Thyroid gland (tissue), 4 donors: ENCODE results near the gene DYNLT2B. TPM values are rescaled to one million over a fixed set of nuclear protein-coding genes. Genes with fewer than 3 reads are reported as not detected.
A peak's percentile ranks its signal among the peaks of the same experiment; 100 is the strongest.

ENCODE experiments used
- DNase-seq, 2 donors: peaks; one replicate each; pipeline ENCODE4 v3.0.0-alpha.2; 2019
- H3K27ac ChIP-seq, 3 donors: fragments of 200-600 bp; sonication (generic); 1 replicate in 2 of 3; 2 replicates in 1 of 3; pipeline ENCODE4 v1.5.1; 2016 to 2019; ENCODE audit warnings: mild to moderate bottlenecking in 1 of 3, moderate library complexity in 1 of 3
- H3K27me3 ChIP-seq: fragments of 200-600 bp; sonication (generic); one replicate; pipeline ENCODE4 v1.5.1; 2019
- H3K36me3 ChIP-seq, 2 donors: fragments of 200-600 bp; sonication (generic); one replicate each; pipeline ENCODE4 v1.5.1; 2016 to 2019
- H3K4me1 ChIP-seq, 2 donors: fragments of 200-600 bp; sonication (generic); one replicate each; pipeline ENCODE4 v1.5.1; 2017 to 2019
- H3K4me3 ChIP-seq, 3 donors: fragments of 200-600 bp; sonication (generic); replicated peaks in 1 of 3; 1 replicate in 2 of 3; 2 replicates in 1 of 3; pipeline ENCODE4 v1.5.1; 2016; ENCODE audit warnings: mild to moderate bottlenecking in 1 of 3
- H3K9me3 ChIP-seq: fragments of 200-600 bp; sonication (generic); one replicate; pipeline ENCODE4 v1.5.1; 2017
- CTCF ChIP-seq, 6 experiments: fragments of 200-600 bp in 3 of 6; fragments of 450-650 bp in 3 of 6; sonication (generic) in 3 of 6; IDR thresholded peaks; one replicate each; pipeline ENCODE4 v1.5.1; 2016 to 2019; ENCODE audit warnings: antibody characterized with exemption in 6 of 6, mild to moderate bottlenecking in 2 of 6, inconsistent platforms in 1 of 6, moderate library complexity in 1 of 6
- POLR2A ChIP-seq, 2 donors: fragments of 450-650 bp; IDR thresholded peaks; one replicate each; pipeline ENCODE4 v1.6.1; 2017; ENCODE audit warnings: antibody characterized with exemption in 2 of 2, mild to moderate bottlenecking in 2 of 2, moderate library complexity in 1 of 2
- WGBS, 2 donors: methylation state at CpG; one replicate each; pipeline ENCODE4 v1.1.5; 2017; 5-methylcytosine and 5-hydroxymethylcytosine counted together
- intact Hi-C: fragments of 100-400 bp; cut with DNase I; formaldehyde crosslinking; loops from one replicate; pipeline ENCODE4 v1.15.1; 2023
- total RNA-seq, 4 donors: library from RNA; depleted of rRNA; stranded (reverse); fragments of >200 nt; gene quantifications; one replicate each; pipeline ENCODE4 v1.2.3, GENCODE V29; 2016

Gene DYNLT2B
- total RNA-seq, 4 donors from 2014 or later: 4.6 to 16.8 (median 13.2) TPM

GRCh38 chr3:196332168-196332567 lies 14.1 kb upstream of the DYNLT2B start:
- DNase-seq: peak; percentile 11 to 17
- Histone ChIP-seq H3K4me1 (no peaks in the 10 kb centered on the region), H3K9me3 (no peaks in the 10 kb centered on the region), H3K4me3 (no peak overlapping the region), H3K36me3 (no peaks in the 10 kb centered on the region), H3K27ac (no peak overlapping the region), H3K27me3 (no peaks in the 10 kb centered on the region)
- TF ChIP-seq POLR2A (IDR thresholded peaks at IDR 0.05) (no peak), CTCF (IDR thresholded peaks at IDR 0.05) (no peak)
- intact Hi-C loops: no loop called here
- 66 to 69% methylated on average over 8 of the region's 8 CpGs for WGBS, 2 donors

GRCh38 chr3:196327405-196327804 lies 9.4 kb upstream of the DYNLT2B start:
- intact Hi-C loops: no loop called here
- H3K27me3 ChIP-seq: no peaks in the 10 kb centered on the region
- H3K9me3 ChIP-seq: no peaks in the 10 kb centered on the region
- H3K36me3 ChIP-seq: no peaks in the 10 kb centered on the region
- no peak overlapping the region for H3K27ac ChIP-seq
- 28 to 32% methylated on average over 6 of the region's 6 CpGs for WGBS, 2 donors
- no peak overlapping the region for H3K4me3 ChIP-seq
- DNase-seq: no peak
- TF ChIP-seq POLR2A (IDR thresholded peaks at IDR 0.05) (no peak), CTCF (IDR thresholded peaks at IDR 0.05) (no peak)
- H3K4me1 ChIP-seq: no peaks in the 10 kb centered on the region

GRCh38 chr3:196326936-196327335 lies 8.9 kb upstream of the DYNLT2B start:
- intact Hi-C loops: no loop called here
- 55 to 57% methylated on average over 9 of the region's 9 CpGs for WGBS, 2 donors
- no peaks in the 10 kb centered on the region for H3K4me1 ChIP-seq
- no peak overlapping the region for H3K27ac ChIP-seq
- DNase-seq: no peak
- TF ChIP-seq POLR2A (IDR thresholded peaks at IDR 0.05): no peak
- no peak for TF ChIP-seq CTCF (IDR thresholded peaks at IDR 0.05)
- H3K36me3 ChIP-seq: no peaks in the 10 kb centered on the region
- H3K9me3 ChIP-seq: no peaks in the 10 kb centered on the region
- no peak overlapping the region for H3K4me3 ChIP-seq
- H3K27me3 ChIP-seq: no peaks in the 10 kb centered on the region

- Histone ChIP-seq H3K9me3 (no peaks in the 10 kb centered on the region), H3K36me3 (no peaks in the 10 kb centered on the region), H3K27ac (no peak overlapping the region), H3K4me3 (no peak overlapping the region), H3K4me1 (no peaks in the 10 kb centered on the region), H3K27me3 (no peaks in the 10 kb centered on the region)
- TF ChIP-seq CTCF (IDR thresholded peaks at IDR 0.05): no peak
- no peak for TF ChIP-seq POLR2A (IDR thresholded peaks at IDR 0.05)
- intact Hi-C loops: no loop called here
- WGBS, 2 donors: 69 to 73% methylated on average over 11 of the region's 11 CpGs
- DNase-seq: no peak
Measured at GRCh38 chr3:196323691-196324090, 5.7 kb upstream of the DYNLT2B start.

- H3K36me3 ChIP-seq: no peaks in the 10 kb centered on the region
- DNase-seq: no peak
- no peaks in the 10 kb centered on the region for H3K9me3 ChIP-seq
- H3K27me3 ChIP-seq: no peaks in the 10 kb centered on the region
- TF ChIP-seq CTCF (IDR thresholded peaks at IDR 0.05) (no peak), POLR2A (IDR thresholded peaks at IDR 0.05) (no peak)
- no peak overlapping the region for H3K27ac ChIP-seq
- H3K4me3 ChIP-seq: no peak overlapping the region
- no peaks in the 10 kb centered on the region for H3K4me1 ChIP-seq
- intact Hi-C loops: no loop called here
- WGBS, 2 donors: 92 to 97% methylated on average over 4 of the region's 4 CpGs
Measured at GRCh38 chr3:196323016-196323415, 5.0 kb upstream of the DYNLT2B start.
